ENCODE results near the gene FADS1.

The FADS1 gene

DNA sequence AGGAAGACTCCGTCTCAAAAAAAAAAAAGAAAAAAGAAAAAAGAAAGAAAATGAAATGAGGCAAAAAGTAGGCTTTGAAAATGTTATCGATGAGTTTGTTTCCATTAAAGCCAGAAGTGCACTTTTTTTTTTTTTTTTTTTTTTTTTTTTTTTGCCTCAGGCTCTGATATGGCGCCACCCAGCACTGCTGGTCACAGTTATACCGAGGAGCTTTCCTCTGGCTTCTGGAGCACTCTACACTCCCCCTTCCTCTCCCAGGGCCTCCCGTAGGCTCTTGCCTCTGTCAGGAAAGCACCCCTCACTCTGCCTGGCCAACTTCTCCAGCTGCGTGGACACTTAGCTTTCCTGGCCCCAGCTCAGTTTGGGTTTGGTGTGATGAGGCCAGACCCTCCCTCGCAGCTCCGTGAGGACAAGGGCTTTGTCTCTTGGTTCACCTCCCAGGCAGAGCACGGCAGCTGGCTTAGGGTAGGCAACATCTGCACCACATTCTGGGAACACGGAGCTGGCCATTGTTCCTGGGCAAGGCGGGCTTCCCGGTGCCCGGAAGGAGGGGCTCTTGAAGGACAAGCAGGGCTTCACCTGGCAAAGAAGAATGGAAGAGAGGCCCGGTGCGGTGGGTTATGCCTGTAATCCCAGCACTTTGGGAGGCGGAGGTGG lies 28.2 kb upstream of the FADS1 start:
- DNase-seq = no peak

GRCh38 chr11:61842528-61842820 lies 25.7 kb upstream of the FADS1 start:
- no peak for DNase-seq

DNA sequence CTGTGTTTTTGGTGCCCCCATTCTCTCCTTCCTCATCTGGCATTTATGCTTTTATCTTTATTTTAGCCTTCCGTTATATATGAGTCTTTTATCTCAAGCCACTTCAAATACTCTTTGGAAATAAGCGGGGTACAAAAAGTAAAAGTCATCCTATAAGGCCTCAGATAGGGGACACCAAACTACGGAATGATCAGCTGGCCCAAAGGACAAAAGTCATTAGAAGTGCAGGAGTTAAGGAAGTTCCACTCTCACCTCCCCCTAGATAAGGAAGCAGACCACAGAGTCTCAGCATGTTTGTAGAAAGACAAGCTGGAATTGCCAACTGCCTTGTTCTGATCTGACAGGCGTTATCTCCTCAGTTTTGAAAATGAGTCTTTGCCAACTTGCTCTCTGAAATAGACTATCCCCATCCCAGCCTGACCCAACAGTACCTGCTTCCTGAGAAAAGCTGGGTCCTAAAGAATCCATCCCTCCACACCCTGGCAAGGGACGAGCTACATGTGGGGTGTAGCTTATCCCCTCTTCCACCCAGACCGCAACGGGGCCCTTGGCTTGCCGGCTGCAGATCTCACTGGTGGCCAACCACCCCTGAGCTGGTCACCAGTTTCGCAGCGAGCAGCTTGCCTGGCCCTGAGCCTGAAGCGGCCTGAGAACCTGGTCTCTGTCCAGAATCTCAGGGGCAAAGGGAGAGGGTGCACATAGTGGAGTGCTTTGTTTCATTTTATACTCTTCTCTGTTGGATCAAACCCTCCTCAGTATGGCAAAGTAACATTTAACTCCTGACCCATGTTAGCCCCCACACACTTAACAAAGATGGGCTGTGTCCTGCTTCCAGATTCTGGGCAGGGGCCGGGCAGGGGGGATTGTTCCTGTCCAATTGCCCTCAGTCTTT lies 25.1 kb upstream of the FADS1 start:
- no peak for DNase-seq

GRCh38 chr11:61840371-61840770 lies 23.6 kb upstream of the FADS1 start:
- no peak for DNase-seq

DNA sequence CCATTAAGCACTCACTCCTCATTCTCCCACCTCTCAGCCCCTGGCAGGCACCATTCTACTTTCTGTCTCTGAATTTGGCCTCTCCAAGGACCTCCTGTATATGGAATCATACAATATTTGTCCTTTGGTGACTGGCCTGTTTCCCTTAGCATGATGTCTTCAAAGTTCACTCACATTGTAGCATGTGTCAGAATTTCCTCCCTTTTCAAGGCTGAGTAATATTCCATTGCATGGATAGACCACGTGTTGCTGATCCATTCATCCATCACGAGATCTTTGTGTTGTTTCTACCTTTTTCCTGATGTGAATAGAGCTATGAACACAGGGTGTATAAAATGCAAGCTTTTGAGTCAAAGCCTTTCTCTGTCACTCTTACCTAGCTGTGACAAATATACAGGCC lies 22.9 kb upstream of the FADS1 start:
- no peak for DNase-seq

DNA sequence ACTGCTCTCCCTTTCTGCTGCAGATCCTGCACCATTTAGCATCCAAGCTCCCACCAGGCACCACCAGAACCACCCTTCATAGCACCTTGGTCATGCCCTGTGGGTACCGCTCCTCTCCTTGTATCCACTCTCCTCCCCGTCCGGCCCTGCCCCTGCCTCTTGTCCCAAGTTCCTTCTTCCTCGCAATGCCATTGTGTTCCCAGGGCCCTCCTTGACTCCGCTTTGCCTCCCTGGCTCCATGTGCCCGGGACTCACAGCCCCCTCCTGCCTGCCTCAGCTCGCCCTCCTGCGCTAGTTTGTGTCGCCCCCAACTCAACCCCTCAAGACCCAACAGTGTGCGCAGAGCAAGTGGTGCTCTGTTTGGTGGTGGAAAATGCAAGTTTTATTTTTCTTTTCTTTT lies 22.1 kb upstream of the FADS1 start:
- no peak for DNase-seq

DNA sequence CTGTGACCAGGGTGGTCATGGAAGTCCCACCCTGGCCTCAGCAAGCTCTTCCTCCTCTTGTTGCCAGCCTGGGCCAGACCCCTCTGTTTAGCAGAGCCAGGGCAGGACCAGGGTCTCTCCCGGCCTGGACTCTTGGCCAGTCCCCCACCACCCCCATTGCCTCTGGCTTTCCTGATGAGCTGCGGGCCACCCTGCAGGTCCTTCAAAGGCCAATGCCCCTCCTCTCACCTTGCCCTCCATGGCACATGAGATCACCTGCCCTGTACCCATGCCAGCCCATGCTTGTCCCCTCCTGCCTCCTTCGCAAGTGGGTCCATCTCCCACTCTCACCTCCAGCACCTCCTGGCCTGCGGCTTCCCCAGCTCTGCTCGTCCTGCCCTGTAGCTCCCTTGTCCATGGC lies 21.7 kb upstream of the FADS1 start:
- no peak for DNase-seq

DNA sequence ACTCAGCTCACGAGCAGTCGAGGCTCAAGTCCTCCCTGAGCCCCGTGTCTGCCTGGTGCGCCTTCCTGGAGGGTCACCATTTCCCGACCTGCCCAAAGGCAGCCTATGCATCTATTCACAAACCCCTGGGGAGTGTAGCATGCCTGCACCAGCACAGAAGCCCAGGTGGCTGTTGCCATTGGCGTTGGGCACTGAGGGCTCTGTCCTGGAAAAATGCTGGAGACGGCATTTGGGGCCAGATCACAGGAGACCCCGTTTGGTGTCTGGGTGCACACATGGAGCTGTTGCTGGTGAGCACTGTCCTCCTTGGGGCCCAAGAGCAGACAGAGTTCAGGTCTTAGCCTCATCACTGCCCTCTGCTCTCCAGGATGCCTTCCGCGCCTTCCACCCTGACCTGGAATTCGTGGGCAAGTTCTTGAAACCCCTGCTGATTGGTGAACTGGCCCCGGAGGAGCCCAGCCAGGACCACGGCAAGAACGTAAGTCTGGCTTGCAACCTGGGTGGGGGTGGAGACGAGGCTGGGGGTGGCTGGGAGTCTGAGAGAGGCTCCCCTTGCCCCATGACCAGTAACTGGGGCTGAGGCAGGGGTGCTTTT lies 20.7 kb upstream of the FADS1 start:
- no peak for DNase-seq

DNA sequence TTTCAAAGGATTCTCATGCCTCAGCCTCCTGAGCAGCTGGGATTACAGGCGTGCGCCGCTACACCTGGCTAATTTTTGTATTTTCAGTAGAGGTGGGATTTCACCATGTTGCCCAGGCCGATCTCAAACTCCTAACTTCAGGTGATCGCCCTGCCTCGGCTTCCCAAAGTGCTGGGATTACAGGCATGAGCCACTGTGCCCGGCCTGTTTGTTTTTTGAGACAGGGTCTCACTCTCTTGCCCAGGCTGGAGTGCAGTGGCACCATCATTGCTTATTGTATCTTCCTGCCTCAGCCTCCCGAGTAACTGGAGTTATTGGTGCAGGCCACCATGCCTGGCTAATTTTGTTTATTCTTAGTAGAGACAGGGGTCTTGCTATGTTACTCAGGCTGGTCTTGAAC lies 19.4 kb upstream of the FADS1 start:
- no peak for DNase-seq

- DNase-seq = peak; percentile 38
Observed at GRCh38 chr11:61834278-61835048, 17.7 kb upstream of the FADS1 start.

GRCh38 chr11:61833926-61834277 lies 17.1 kb upstream of the FADS1 start:
- no peak for DNase-seq

DNA sequence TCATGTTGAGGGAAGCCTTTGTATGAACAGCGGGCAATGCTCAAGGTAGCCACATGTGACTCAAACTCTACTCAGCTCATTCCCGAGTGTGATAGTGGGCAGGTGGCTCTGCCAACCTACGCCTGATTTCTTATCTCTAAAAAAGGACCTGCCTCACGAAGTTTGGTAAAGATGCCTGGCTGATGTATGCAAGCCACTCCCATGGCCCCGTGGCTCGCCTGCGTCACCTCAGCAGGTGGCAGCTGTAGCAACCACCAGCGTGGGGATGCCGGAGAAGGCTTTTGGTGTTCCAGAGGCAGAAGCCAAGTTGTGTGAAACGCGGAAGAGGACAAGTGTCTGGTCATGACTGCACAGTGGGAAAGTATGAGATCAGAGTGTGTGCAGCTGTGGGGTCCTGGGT lies 16.7 kb upstream of the FADS1 start:
- no peak for DNase-seq

DNA sequence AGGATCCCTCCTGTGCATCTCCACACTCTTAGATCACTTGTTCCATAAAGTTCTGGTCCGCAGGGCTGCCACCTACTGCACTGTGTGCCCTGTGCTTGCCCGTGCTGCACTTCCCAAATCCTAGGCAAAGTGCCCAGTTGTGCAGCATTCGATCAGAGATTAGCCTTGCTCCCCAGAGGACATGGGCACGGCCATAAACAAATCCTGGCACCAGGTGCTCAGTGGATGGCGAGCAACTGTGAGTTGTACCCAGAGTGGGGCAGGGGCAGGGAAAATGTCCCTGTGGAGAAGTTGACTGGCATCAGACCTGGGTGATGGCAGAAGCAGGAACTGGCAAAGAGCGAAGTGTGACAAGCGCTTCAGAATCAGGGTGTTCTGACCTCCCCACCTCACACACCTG lies 16.0 kb upstream of the FADS1 start:
- no peak for DNase-seq

- no peak for DNase-seq
Observed at GRCh38 chr11:61832207-61832606, 15.4 kb upstream of the FADS1 start.

DNA sequence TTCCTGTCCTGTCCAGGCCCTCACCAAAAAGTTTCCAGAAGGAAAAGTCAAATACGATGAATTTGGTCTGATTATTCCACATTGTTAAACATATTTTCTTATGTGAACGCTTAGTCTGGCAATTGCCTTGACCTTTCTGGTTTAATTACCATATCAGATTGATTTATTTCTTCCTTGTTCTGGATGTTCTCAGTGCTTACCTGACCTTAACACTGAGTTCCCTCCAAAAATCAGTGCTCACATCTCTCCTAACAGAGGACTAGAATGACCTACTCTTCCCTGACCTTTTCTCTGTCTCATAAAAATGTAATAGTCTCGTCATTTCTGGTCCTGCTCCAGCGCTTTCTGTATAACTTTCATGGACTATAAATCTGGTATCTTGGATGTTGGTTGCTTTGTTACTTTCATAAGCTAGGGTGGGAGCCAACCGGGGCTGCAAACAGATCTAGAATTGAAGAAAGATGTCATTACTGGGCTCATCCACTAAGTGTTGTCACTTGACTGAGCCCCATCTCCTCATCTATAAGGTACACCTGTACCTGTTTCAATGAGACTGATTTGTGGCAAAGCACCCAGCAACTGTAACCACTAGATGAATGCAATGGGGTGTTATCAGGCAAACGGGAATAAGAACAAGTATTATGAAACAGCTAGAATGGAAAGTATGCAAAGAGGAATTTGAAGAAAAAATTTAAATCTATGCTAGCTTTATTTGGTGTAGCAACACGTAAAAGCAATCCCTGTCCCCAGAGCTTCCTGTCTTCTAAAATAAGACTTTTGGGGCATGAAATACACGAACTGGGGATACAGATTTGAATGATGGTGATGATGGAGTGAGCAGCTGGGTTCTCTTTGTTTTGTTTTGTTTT lies 13.7 kb upstream of the FADS1 start:
- DNase-seq = no peak

DNA sequence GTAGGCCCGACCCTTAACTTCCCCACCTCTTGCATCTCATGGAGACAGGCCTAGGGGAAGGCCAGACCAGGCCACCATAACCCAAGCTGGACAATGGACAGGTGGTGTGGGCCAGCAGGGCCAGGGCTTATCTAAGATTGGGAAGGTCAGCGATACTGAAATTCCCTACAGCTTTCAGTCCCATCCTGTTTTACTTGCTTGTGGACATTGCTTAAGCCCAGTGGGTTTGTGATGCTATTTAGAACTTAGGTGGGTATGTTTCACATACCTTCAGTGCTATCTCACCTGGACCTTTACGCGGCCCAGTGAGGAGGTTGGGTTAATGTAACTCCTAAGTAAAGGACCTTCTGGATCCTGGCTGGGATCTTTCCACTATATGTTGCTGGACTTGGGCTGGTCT lies 13.0 kb upstream of the FADS1 start:
- no peak for DNase-seq

DNA sequence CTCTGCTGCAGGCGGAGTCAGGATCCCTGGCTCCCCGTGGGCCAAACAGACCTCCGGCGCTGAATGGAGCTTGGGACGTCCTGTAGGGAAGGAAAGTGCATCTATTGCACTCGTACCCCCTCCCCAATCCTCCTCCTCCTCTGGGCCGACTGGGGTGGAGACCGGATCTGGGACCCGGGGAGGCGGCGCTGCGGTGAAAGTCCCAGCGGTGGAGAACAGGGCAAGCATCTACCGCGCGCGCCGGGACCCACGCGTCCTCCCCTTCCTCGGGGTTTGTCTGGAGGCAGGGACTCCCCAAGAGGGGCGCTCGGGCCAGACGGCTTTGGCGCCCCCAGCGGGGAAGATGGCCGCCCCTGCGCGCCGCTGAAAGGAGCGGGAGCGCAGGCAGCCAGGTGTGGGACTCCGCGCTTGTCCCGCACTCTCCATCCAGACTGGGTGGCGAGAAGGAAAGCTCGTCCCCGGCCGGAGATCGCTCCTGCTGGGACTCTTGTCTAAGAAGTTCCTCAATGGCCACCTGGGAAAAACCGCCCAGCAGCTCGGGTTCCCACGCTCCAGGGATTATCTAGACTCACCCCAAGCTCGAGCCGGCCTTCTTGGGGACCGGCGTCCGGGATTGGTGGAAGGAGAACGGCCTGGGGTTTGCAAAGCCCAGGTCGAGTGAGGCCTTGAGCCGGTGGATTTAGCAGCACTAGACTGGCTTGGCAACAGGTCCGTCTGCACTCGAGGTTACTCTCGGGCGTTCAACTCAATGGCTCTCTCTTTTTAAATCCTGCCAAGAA lies 12.0 kb upstream of the FADS1 start:
- DNase-seq = peak; percentile 40

DNA sequence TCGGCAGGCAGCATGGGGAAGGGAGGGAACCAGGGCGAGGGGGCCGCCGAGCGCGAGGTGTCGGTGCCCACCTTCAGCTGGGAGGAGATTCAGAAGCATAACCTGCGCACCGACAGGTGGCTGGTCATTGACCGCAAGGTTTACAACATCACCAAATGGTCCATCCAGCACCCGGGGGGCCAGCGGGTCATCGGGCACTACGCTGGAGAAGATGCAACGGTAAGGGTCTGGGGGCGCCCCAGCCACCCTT lies 11.5 kb upstream of the FADS1 start:
- no peak for DNase-seq

DNA sequence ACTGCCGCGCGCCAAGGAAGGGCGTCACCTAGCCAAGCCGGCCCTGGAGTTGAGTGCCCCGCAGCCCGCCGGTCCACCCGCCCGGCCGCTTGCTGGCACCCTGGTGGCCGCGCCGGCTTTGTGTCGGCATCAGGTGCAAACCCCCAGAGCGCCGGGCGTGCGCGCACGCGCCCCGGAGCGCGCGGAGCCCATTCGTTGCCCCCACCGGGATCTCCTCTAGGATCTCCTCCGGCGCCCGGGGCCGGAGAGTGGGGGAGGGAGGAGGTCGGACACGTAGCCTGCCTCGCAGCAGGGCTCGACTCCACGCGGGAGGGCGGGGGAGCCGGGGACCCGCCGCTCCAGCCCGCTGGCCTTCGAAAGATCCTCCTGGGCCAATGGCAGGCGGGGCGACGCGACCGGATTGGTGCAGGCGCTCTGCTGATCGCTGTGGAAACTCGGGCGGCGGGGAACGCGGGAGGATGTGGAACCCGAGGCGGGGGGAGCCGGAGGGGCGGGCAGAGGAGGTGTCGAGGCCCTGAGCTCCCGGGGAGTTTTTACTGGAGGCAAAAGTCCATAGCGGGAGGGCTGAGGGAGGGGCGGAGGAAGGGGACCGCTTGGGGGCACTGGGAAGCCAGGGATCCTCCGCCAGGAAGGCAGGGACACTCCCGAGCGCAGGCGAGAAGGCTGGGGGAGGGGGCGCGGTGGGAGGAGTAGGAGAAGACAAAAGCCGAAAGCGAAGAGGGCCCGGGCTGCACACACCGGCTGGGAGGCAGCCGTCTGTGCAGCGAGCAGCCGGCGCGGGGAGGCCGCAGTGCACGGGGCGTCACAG lies 11.0 kb upstream of the FADS1 start, which contains the start of gene FADS2:
Gene FADS2 (plus strand): TSS at position 730 of the 808 bp plus-strand sequence. CDS start 91 bp downstream, outside the sequence.
- peak; percentile 96 for DNase-seq

GRCh38 chr11:61826930-61827570 lies 10.2 kb upstream of the FADS1 start:
- no peak for DNase-seq

GRCh38 chr11:61820174-61820573 lies 3.4 kb upstream of the FADS1 start:
- DNase-seq = peak; percentile 57

Measured in EL (cell line).